ENCODE measurements around the gene STX17. TPM values are rescaled to one million over a fixed set of nuclear protein-coding genes. Genes with fewer than 3 reads are reported as not detected.
"Not testable (repeated sequence)": the region's sequence is repeated elsewhere in the genome, so short reads cannot be mapped to it uniquely, and the experiment has no call there.

STX17 gene
- polyA plus RNA-seq (ENCODE audit: low read depth in 6 of 6), result 10 to 100 TPM in 5 of 6 donors, 1 to 10 TPM in 1; 9.4 to 26.9 (median 21.8) TPM

- peak; percentile 86 to 87 for ATAC-seq (ENCODE audit: low read depth in 2 of 2)
- Mint-ChIP-seq H3K27me3 (peaks cover 3 to 19% (median 10%) of the 10 kb centered on the region in 3 donors), H3K4me3 (peak within 1 kb of the TSS; percentile 90 to 100 (median 98)), H3K4me1 (peaks cover 15 to 26% (median 20%) of the 10 kb centered on the region in 3 donors), H3K27ac (peak within 1 kb of the TSS; percentile 96 to 100 (median 99)), H3K36me3 (peaks cover 0 to 4% of the 10 kb centered on the region in 2 donors), H3K9me3 (peaks cover 0 to 2% (median 0%) of the 10 kb centered on the region in 7 donors)
- DNase-seq, result peak; percentile 85
These were observed at the start of gene STX17 for GRCh38 chr9:99906403-99907207. Gene STX17 (plus strand): TSS chr9:99906654. CDS start chr9:99915240, 8,586 bp downstream.

DNA sequence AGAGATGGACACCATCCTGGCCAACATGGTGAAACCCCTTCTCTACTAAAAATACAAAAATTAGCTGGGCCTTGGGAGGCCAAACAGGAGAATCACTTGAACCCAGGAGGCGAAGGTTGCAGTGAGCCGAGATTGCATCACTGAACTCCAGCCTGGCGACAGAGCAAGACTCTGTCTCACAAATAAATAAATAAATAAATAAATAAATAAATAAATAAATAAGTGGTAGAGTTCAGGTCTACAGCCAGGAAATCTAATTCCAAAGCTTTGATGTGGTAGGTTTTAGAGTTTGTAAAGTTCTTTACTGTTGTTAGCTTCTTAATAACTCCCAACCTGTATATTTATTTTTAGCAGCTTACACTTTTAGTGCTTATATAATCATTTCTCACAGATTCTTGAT is 48.9 kb upstream of the STX17 start:
- ATAC-seq (ENCODE audit: low read depth in 2 of 2); H3K36me3 Mint-ChIP-seq; H3K9me3 Mint-ChIP-seq; H3K4me1 Mint-ChIP-seq; H3K27ac Mint-ChIP-seq; H3K4me3 Mint-ChIP-seq; DNase-seq; H3K27me3 Mint-ChIP-seq: not testable (repeated sequence)

GRCh38 chr9:99858087-99858486 is 48.4 kb upstream of the STX17 start:
- Mint-ChIP-seq H3K27me3 (no peaks in the 10 kb centered on the region), H3K36me3 (no peaks in the 10 kb centered on the region), H3K27ac (no peak overlapping the region)

GRCh38 chr9:99859243-99859980 is 47.0 kb upstream of the STX17 start:
- Mint-ChIP-seq H3K4me3 (no peak overlapping the region), H3K27ac (no peak overlapping the region), H3K9me3 (peaks cover 0 to 3% (median 0%) of the 10 kb centered on the region in 7 donors), H3K27me3 (no peaks in the 10 kb centered on the region), H3K36me3 (no peaks in the 10 kb centered on the region), H3K4me1 (no peaks in the 10 kb centered on the region)
- ATAC-seq (ENCODE audit: low read depth in 2 of 2) (no peak), DNase-seq (no peak)

More at GRCh38 chr9:99858087-99858486, 48.4 kb upstream of the STX17 start:
- no peak overlapping the region for H3K4me3 Mint-ChIP-seq
- no peaks in the 10 kb centered on the region for H3K4me1 Mint-ChIP-seq
- ATAC-seq (ENCODE audit: low read depth in 2 of 2) (no peak), DNase-seq (no peak)
- peaks cover 0 to 3% (median 0%) of the 10 kb centered on the region in 7 donors for H3K9me3 Mint-ChIP-seq

- H3K27me3 Mint-ChIP-seq, result no peaks in the 10 kb centered on the region
- H3K27ac Mint-ChIP-seq, result peak overlapping the region in 1 of 6 donors; percentile 75
- H3K4me1 Mint-ChIP-seq, result no peaks in the 10 kb centered on the region
- no peaks in the 10 kb centered on the region for H3K36me3 Mint-ChIP-seq
- DNase-seq (no peak), ATAC-seq (ENCODE audit: low read depth in 2 of 2) (no peak)
- H3K9me3 Mint-ChIP-seq, result no peaks in the 10 kb centered on the region
- H3K4me3 Mint-ChIP-seq, result no peak overlapping the region
These were observed 46.2 kb upstream of the STX17 start for GRCh38 chr9:99860266-99860665.

DNA sequence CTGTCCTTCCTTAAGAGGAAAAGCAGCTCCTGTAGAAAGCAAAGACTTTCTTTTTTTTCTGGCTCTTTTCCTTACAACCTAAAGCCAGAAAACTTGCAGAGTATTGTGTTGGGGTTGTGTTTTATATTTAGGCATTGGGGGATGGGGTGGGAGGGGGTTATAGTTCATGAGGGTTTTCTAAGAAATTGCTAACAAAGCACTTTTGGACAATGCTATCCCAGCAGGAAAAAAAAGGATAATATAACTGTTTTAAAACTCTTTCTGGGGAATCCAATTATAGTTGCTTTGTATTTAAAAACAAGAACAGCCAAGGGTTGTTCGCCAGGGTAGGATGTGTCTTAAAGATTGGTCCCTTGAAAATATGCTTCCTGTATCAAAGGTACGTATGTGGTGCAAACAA is 42.5 kb upstream of the STX17 start:
- Mint-ChIP-seq H3K4me3 (no peak overlapping the region), H3K27me3 (no peaks in the 10 kb centered on the region), H3K36me3 (no peaks in the 10 kb centered on the region), H3K4me1 (no peaks in the 10 kb centered on the region), H3K9me3 (no peaks in the 10 kb centered on the region), H3K27ac (no peak overlapping the region)
- ATAC-seq (ENCODE audit: low read depth in 2 of 2) (no peak), DNase-seq (no peak)

GRCh38 chr9:99866398-99866797 is 40.1 kb upstream of the STX17 start:
- DNase-seq, result no peak
- Mint-ChIP-seq H3K27ac (no peak overlapping the region), H3K36me3 (no peaks in the 10 kb centered on the region), H3K4me3 (no peak overlapping the region), H3K27me3 (peaks cover 0 to 8% (median 6%) of the 10 kb centered on the region in 3 donors), H3K4me1 (no peaks in the 10 kb centered on the region), H3K9me3 (no peaks in the 10 kb centered on the region)
- no peak for ATAC-seq (ENCODE audit: low read depth in 2 of 2)

DNA sequence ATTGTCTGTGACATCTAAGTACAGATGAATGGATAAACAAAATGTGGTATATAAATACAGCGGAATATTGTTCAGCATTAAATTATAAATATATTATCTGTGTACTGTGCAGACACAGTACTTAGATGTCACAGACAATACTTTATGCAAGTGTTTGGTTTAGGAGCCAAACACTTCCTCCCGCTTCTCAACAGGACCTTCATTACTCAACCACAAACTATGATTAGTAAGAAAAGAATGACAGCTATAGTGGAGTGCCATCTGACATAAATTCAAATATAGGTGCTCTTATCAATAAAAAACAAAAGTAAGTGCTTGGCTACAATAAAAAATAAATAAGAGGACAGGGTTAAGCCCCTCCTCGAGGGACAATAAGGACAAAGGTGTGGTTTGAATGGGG is 38.9 kb upstream of the STX17 start:
- no peak for DNase-seq
- Mint-ChIP-seq H3K9me3 (no peaks in the 10 kb centered on the region), H3K27me3 (peaks cover 0 to 8% (median 6%) of the 10 kb centered on the region in 3 donors), H3K36me3 (no peaks in the 10 kb centered on the region), H3K27ac (peak overlapping the region in 1 of 6 donors; percentile 76), H3K4me3 (no peak overlapping the region), H3K4me1 (no peaks in the 10 kb centered on the region)
- no peak for ATAC-seq (ENCODE audit: low read depth in 2 of 2)

- Mint-ChIP-seq H3K27me3 (peaks cover 0 to 8% (median 6%) of the 10 kb centered on the region in 3 donors), H3K27ac (no peak overlapping the region), H3K9me3 (no peaks in the 10 kb centered on the region), H3K4me1 (no peaks in the 10 kb centered on the region), H3K4me3 (no peak overlapping the region), H3K36me3 (no peaks in the 10 kb centered on the region)
- ATAC-seq (ENCODE audit: low read depth in 2 of 2) (no peak), DNase-seq (no peak)
These were observed 38.5 kb upstream of the STX17 start for GRCh38 chr9:99867968-99868367.

DNA sequence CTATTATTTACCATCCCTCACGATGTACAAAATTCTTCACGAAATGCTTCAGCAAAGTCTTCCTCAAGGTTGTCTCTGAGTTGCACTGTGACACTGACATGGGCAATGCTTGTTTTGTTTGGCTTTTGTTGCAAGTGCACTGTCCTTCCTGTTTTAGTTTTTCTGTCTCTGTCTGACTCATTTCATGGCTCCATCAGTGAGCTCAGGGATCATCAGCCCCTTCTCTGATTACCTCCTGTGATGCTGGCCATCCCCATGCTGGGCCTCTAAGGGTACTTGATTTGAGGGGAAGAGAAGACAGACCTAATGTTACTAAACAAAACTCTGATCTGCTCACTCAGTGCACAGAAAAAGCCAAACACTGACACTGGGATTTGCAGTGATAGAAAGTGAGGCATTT is 37.6 kb upstream of the STX17 start:
- H3K4me3 Mint-ChIP-seq, result no peak overlapping the region
- H3K9me3 Mint-ChIP-seq, result no peaks in the 10 kb centered on the region
- no peak overlapping the region for H3K27ac Mint-ChIP-seq
- DNase-seq (no peak), ATAC-seq (ENCODE audit: low read depth in 2 of 2) (no peak)
- H3K36me3 Mint-ChIP-seq, result no peaks in the 10 kb centered on the region
- peaks cover 0 to 8% (median 8%) of the 10 kb centered on the region in 3 donors for H3K27me3 Mint-ChIP-seq
- H3K4me1 Mint-ChIP-seq, result no peaks in the 10 kb centered on the region

DNA sequence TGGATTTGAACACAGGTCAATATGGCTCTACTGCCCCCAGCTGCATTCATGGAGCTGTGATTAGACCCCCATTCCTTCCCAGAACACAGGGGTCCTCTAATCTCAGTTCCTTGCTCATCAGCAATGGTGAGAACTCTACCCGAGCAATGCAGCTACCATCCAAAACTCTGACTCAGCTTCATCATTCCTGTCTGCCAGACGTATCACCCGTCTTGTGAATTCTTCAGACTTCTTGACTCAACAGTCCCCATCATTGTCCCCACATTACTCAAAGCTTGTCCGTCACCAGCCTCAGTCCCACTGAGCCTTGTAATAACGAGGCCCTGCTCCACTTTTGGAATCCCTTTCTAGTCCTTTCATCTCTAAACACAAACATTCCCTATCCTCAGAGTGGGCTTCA is 36.3 kb upstream of the STX17 start:
- Mint-ChIP-seq H3K4me3 (no peak overlapping the region), H3K36me3 (no peaks in the 10 kb centered on the region), H3K4me1 (no peaks in the 10 kb centered on the region), H3K9me3 (peaks cover 0 to under 1% (median 0%) of the 10 kb centered on the region in 7 donors), H3K27ac (peak overlapping the region in 1 of 6 donors; percentile 31), H3K27me3 (peaks cover 0 to 15% (median 11%) of the 10 kb centered on the region in 3 donors)
- no peak for ATAC-seq (ENCODE audit: low read depth in 2 of 2)
- DNase-seq, result no peak

- Mint-ChIP-seq H3K27me3 (peaks cover 0 to 19% (median 16%) of the 10 kb centered on the region in 3 donors), H3K27ac (peak overlapping the region in 1 of 6 donors; percentile 68), H3K4me1 (peaks cover 0 to 8% (median 0%) of the 10 kb centered on the region in 3 donors), H3K9me3 (peaks cover 0 to 14% (median 7%) of the 10 kb centered on the region in 7 donors), H3K36me3 (no peaks in the 10 kb centered on the region), H3K4me3 (no peak overlapping the region)
- no peak for DNase-seq
- ATAC-seq (ENCODE audit: low read depth in 2 of 2), result no peak
These were observed 32.9 kb upstream of the STX17 start for GRCh38 chr9:99873531-99873930.

GRCh38 chr9:99873943-99874584 is 32.4 kb upstream of the STX17 start:
- Mint-ChIP-seq H3K4me3 (no peak overlapping the region), H3K27me3 (peaks cover 0 to 19% (median 16%) of the 10 kb centered on the region in 3 donors), H3K27ac (peak overlapping the region in 2 of 6 donors; percentile 32 to 68), H3K36me3 (no peaks in the 10 kb centered on the region), H3K4me1 (peaks cover 0 to 8% (median 0%) of the 10 kb centered on the region in 3 donors), H3K9me3 (peaks cover 0 to 14% (median 7%) of the 10 kb centered on the region in 7 donors)
- no peak for DNase-seq
- no peak for ATAC-seq (ENCODE audit: low read depth in 2 of 2)

Measured in naive B cell (primary cell).